Occipital lobe (tissue), 2 donors: ENCODE data around the gene ANKRD12. TPM values are rescaled to one million over a fixed set of nuclear protein-coding genes. Genes with fewer than 3 reads are reported as not detected.

Experiments
- DNase-seq: peaks from one replicate; lab custom pipeline; 2025; lab: John Stamatoyannopoulos, UW
- total RNA-seq: library from RNA; depleted of rRNA; stranded (reverse); fragments of >200 nt; gene quantifications from one replicate; pipeline ENCODE4 v1.2.3, GENCODE V29; 2014

The ANKRD12 gene
- total RNA-seq, 1 donor from 2014 or later = 186 TPM

- DNase-seq = no peak
These were observed 46.3 kb downstream of the ANKRD12 start for GRCh38 chr18:9182852-9183399.

GRCh38 chr18:9184998-9185613 lies 48.5 kb downstream of the ANKRD12 start:
- DNase-seq = no peak

DNA sequence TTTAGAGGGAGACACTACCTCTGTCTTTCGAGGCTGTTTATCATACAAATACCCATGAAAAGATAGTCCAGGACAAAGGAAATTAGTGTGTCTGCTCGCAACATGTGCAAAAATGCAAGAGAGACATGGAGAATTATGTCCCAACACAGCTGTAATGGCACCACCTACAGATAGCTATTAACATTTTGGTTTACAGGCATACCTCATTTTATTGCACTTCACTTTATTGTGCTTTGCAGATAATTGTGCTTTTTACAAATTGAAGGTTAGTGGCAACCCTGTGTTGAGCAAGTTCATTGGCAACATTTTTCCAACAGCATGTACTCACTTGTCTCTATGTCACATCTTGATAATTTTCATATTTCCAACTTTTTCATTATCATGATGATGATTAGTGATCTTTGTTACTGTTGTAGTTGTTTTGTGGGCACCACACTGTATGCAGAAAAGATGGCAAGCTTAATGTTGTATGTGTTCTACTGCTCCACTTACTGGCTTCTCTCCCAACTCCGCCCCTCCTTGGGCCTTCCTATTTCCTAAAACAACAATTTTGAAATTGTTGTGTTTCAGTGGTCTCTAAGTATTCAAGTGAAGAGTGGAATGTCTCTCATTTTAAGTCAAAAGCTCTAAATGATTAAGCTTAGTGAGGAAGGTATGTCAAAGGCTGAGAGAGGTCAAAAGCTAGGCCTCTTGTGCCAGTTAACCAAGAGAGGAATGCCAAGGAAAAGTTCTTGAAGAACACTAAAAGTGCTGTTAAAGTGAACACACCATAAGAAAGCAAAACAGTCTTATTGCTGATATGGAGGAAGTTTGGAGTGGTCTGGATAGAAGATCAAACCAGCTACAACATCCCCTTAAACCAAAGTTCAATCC lies 52.0 kb downstream of the ANKRD12 start:
- DNase-seq = no peak

DNA sequence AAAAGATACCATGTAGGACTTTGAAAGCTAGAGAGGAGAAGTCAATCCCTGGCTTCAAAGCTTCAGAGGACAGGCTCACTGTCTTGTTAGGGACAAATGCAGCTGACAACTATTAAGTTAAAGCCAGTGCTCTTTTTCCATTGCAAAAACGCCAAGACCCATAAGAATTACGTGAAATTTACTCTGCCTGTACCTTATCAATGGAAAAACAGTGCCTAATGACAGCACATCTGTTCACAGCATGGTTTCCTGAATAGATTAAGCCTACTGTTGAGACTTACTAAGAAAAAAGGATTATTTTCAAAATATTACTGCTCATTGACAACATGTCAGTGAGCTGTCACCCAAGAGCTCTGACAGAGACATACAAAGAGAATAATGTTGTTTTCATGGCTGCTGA lies 52.9 kb downstream of the ANKRD12 start:
- no peak for DNase-seq

GRCh38 chr18:9191658-9192256 lies 55.2 kb downstream of the ANKRD12 start:
- no peak for DNase-seq

DNA sequence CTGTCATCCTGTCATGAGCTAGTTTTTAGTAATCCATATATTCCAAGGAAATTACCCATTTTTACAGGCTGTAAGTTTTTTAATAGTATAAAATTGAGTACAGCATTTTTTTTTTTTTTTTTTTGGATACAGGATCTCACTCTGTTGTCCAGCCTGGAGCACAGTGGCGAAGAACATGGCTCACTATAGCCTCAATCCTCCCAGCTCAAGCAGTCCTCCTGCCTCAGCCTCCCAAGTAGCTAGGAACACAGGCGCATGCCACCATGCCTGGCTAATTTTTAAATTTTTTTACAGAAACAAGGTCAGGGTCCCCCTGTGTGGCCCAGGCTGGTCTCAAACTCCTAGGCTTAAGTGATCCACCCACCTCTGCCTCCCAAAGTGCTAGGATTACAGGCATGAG lies 56.5 kb downstream of the ANKRD12 start:
- DNase-seq = no peak

DNA sequence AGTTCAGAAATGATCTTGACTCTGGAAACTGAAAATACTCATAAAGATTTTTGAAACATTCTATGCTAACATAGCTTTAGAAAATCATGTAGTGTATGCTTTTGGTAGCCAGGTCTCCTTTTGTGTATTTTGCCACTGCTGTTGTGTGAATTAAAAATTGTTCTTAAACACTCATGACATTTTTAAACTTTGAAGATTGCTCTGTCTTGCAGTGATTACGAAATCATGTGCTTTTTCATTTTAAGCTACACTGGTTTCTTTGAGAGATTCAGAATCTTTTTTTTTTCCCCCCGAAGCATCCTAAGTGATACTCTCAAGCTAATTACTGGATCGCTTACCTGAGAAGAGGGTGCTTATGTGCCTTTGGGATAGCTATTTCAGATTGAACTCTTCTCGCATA lies 60.0 kb downstream of the ANKRD12 start:
- no peak for DNase-seq

GRCh38 chr18:9199681-9200080 lies 63.1 kb downstream of the ANKRD12 start:
- no peak for DNase-seq

DNA sequence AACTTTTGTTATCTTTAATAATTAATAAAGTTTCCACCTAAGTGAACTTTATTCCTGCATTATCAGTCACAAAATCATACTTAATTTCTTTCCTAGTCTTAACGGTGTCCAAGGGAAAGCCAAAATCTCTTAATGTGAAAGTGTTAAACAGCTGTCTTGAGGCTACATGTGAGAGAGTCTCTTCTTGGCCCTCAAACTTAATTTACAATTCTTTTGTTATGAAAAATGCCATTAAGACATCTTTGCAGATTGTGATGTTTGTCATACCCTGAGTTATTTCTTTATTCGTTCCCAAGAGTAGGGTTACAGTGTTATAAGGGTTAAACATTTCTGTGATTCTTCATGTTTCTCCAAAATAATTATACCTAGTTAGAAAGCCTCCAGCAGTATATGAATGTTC lies 64.6 kb downstream of the ANKRD12 start:
- no peak for DNase-seq

GRCh38 chr18:9204659-9205058 lies 68.1 kb downstream of the ANKRD12 start:
- no peak for DNase-seq

DNA sequence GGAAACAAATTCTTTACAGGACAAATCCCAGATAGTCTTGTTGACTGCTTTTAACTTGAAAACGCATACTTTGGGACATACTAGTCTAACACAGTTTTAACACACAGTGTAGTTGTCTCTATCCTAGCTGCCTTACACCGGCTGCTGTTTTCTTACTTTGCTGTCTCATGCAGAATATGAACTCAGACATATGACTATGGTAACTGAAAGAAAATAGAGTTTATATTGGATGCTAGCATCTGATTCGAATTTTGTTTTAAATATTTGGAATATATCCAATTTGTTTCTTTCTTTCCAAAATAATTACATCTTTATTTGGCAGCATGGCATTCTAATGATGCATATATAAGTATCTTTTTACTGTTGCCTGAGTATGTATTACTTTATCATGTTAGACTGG lies 69.8 kb downstream of the ANKRD12 start:
- DNase-seq = no peak

- no peak for DNase-seq
These were observed 72.7 kb downstream of the ANKRD12 start for GRCh38 chr18:9209279-9209678.

DNA sequence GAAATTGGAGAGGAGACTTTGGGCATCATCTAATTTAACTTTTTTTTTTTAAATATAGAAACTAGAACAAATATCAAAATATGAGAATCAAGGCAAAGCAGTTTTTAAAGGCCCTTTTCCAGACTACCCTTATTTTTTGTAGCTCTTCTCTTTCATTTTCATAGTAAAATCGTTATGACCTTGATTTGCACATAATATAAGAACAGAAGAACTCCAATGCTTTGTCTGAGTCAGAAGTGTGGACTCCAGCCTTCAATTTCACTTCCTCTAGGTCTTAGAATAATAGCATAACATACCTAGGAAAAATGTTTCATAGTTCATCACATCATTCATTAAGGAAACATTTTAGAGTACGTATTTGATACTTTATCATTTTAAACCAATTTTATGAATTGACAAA lies 74.4 kb downstream of the ANKRD12 start:
- no peak for DNase-seq

DNA sequence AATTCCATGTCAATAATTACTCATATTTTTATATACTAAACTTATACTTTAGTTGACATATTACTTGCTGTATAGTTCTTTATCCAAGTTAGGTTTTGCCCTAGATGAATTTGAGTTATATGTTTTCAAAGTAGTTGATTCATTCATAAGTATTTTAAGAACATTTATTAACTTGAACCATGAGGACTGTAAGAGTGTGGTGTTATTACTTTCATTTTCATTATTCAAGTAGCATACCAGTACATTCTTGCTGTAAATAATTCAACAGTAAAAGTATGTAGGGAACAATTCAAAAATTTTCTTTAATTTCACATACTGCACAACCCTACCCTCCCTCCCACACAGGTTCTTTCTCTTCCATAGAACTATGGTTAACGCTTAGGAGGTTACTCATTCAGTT lies 75.4 kb downstream of the ANKRD12 start:
- no peak for DNase-seq

DNA sequence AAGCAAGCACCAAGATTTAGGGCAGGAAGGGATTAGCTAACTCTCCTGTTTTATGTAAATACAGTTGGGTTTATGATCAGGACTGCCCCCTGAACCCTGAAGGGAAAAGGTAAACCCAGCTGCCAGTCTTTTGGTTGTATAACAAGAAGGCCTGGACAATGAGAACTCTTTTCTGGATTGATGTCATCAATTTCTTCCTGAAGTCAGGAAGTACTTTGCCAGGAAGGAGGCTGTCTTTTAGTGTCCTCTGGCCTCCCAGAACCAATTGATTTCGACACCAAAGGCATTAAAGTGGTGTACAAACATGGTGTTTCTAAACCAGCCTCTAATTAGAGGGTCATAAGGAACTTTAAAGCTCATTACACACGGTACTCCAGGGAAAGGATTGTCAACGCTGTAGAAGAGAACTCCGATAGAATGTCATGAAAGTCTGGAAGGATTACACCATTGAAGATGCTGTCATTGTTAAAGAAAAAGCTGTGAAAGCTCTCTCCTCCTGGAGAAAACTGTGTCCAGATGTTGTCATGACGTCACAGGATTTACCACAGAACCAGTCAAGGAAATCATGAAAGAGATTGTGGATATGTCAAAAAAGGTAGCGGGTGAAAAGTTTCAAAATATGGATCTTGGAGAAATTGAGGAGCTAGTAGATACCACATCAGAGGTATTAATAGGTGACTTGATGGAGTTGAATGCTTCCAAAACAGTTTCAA lies 78.8 kb downstream of the ANKRD12 start:
- no peak for DNase-seq

- no peak for DNase-seq
These were observed 79.9 kb downstream of the ANKRD12 start for GRCh38 chr18:9216459-9216858.

DNA sequence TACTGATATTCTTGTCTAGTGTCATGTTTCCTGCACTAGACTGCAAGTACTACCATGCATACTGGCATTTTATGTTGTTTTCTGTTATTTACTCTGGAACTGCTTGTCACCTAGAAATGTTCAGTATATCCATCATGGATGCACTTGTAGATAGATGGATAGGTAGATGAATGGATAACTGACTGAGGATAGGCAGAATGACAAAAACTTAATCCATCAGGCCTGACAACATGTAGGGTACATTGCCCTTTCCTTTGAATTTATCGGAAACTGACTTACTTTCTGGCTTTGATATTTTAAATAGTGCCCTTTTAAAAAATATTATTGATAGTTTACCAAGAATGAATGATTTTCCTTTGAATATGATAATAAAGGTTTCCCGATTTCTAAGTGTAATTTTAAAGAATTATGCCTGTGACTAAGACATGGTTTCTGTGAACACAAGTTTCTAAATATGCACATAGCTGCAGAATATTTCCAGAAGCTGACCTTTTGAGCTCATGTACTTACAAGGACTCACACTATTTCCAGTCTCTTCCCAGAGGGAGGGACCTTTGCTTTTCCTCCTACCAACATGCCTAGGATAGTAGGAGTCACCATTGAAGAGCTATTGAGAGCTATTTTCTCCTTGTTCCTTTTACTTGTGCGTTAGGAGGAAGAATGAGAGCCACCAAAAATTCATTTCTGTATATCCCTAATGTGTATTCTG lies 81.3 kb downstream of the ANKRD12 start:
- no peak for DNase-seq

DNA sequence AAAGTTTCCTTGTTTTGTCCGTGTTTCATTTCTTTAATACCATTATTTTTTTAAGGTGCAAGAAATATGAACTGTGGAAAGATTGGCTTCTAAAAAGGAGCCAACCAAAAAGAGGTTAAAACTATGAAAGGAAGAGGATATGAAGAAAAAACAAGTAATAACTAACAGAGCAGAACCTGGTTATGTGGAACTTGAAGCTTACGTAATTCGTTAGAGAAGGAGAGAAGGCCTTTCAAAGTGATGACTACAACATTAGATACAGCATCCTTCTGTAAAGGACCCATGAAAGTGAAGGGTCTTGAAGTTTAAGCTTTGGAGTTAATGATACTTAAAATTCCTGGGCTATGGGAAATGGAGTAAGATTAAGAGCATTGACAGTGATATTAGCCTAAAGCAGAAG lies 84.5 kb downstream of the ANKRD12 start:
- DNase-seq = no peak

DNA sequence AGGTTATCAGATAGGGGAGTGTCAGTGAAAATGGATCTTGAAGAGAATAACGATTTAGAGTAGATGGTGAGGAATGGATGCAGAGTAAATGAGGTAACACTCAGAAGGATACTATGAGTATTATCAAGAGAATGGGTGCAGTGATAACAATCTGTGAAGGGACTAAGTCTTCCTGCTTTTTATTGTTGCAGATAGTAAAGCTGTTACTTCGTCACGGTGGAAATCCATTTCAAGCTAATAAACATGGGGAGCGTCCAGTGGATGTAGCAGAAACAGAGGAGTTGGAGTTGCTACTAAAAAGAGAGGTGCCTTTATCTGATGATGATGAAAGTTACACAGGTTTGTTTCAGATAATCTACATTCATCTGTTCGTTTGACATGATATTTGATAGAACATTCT lies 85.1 kb downstream of the ANKRD12 start:
- no peak for DNase-seq

- no peak for DNase-seq
These were observed 86.8 kb downstream of the ANKRD12 start for GRCh38 chr18:9223356-9223755.

GRCh38 chr18:9226463-9226862 lies 89.9 kb downstream of the ANKRD12 start:
- DNase-seq = no peak
